ENCODE data around the gene TEX44. TPM values are rescaled to one million over a fixed set of nuclear protein-coding genes. Genes with fewer than 3 reads are reported as not detected.

The TEX44 gene
- total and polyA plus RNA-seq, 2 experiments from 2014 or later = not detected

- Histone ChIP-seq H3K9me3 (ENCODE audit: low read depth) (no peaks in the 10 kb centered on the region), H3K4me1 (ENCODE audit: low read depth) (peaks cover 11% of the 10 kb centered on the region), H3K36me3 (no peaks in the 10 kb centered on the region), H3K27me3 (no peaks in the 10 kb centered on the region), H3K4me3 (no peak overlapping the region), H3K27ac (peak overlapping the region; percentile 77)
- TF ChIP-seq CTCF (IDR thresholded peaks at IDR 0.05; ENCODE audit: low read depth, low read length) = no peak
- DNase-seq (ENCODE audit: low read depth in 1 of 2, low spot score in 1 of 2) = peak in 1 of 2 donors; percentile 72
These were observed 34.9 kb downstream of the TEX44 start for GRCh38 chr2:231627384-231628120.

DNA sequence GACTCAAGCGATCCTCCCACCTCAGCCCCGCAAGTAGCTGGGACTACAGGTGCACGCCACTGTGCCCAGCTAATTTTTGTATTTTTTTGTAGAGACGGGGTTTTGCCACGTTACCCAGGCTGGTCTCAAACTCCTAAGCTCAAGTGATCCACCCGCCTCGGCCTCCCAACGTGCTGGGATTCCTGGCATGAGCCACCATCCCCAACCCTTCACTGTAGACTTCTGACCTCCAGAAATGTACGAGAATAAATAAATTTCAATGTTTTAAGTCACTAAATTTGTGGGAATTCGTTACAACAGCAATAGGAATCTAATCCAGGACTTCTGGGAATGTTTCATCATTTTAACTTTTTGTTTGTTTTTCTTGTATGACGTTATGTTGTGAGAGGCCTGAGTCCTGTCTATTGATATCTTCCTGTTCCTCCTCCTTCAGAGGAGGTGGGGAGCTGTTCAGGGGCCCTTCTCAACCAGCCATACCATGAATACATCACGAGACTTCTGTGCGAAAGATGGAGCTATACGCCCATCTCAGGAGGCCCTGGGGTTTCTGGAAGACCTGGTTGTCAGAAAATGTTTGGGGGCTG, 40.0 kb downstream of the TEX44 start:
- Histone ChIP-seq H3K4me3 (no peak overlapping the region), H3K4me1 (ENCODE audit: low read depth) (peaks cover 5% of the 10 kb centered on the region), H3K27me3 (no peaks in the 10 kb centered on the region), H3K9me3 (ENCODE audit: low read depth) (no peaks in the 10 kb centered on the region), H3K27ac (no peak overlapping the region), H3K36me3 (no peaks in the 10 kb centered on the region)
- TF ChIP-seq CTCF (IDR thresholded peaks at IDR 0.05; ENCODE audit: low read depth, low read length) = no peak
- DNase-seq (ENCODE audit: low read depth in 1 of 2, low spot score in 1 of 2) = peak in 1 of 2 donors; percentile 54

DNA sequence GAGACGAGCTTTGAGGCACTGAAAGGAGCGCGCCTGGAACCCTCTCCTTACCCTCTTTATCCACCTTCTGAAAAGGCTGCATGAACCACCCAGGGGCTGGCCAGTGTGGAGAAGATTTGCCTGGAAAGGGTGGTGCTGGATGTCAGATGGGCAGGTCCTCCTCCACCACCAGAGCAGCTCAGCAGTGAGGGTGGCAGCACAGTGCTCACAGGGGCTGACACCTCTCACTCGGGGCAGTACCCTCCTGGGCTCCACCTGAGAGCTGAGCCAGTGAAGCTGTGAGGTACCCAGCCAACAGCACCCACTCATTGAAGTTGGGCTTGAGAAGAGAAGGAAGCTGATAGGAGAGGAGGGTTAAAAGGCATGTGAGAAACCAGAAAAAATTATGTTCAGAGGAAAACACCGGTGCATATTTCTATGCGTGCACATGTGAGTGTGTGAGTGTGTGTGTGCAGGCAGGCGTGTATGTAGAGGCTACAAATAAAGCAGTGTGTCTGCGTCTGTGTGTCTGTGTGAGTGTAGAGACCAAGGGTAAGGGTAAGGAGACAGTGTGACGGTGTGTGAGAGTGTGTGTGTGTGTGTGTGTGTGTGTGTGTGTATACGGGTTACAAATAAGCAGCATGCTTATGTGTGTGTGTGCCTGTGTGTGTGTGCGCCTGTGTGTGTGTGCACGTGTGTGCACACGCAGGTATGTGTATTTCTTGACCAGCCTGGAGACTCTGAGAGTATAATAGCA, 40.7 kb downstream of the TEX44 start:
- Histone ChIP-seq H3K4me3 (no peak overlapping the region), H3K36me3 (no peaks in the 10 kb centered on the region), H3K27me3 (no peaks in the 10 kb centered on the region), H3K27ac (no peak overlapping the region), H3K4me1 (ENCODE audit: low read depth) (no peaks in the 10 kb centered on the region), H3K9me3 (ENCODE audit: low read depth) (no peaks in the 10 kb centered on the region)
- DNase-seq (ENCODE audit: low read depth in 1 of 2, low spot score in 1 of 2) = no peak
- TF ChIP-seq CTCF (IDR thresholded peaks at IDR 0.05; ENCODE audit: low read depth, low read length) = no peak

- Histone ChIP-seq H3K4me3 (no peak overlapping the region), H3K4me1 (ENCODE audit: low read depth) (no peaks in the 10 kb centered on the region), H3K9me3 (ENCODE audit: low read depth) (no peaks in the 10 kb centered on the region), H3K27me3 (no peaks in the 10 kb centered on the region), H3K36me3 (no peaks in the 10 kb centered on the region), H3K27ac (peak overlapping the region; percentile 3)
- DNase-seq (ENCODE audit: low read depth in 1 of 2, low spot score in 1 of 2) = no peak
- no peak for TF ChIP-seq CTCF (IDR thresholded peaks at IDR 0.05; ENCODE audit: low read depth, low read length)
These were observed 41.7 kb downstream of the TEX44 start for GRCh38 chr2:231634412-231634811.

DNA sequence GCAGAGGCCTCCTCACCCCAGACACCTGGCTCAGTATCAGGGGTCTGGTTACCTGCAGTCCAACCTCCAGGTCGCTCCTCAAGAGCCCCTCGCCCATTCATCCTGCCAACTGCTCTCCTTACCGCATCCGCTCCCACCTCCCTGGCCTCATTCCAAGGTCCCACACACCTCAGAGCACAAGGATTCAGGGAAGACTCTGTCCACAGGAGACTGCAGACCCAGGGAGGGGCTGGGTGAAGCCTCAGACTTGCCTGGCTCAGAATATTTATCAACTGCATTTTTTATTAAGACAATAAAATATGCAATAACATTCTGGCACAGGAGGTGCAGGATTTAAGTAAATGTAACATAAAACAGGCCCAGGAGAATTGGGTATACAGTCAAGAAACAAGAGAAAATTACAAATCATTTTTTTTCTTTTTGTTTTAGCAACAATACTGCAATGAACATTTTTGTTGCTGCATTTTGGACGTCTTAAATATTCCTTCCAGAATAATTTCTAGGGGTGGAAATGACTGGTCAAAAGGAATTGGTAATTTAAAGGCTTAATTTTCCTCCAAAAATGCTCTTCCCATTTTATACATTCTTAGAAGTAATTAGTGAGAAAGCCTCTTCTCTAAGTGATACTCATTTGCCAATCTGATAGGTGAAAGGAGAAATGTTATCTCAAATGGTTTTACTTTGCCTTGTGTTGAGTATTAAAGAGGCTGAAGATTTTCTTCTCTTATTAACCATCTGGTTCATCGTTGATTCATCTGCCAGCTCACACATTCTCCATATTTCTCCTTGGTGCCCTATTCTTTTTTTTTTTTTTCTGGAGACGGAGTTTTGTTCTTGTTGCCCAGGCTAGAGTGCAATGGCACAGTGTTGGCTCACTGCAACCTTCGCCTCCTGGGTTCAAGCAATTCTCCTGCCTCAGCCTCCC, 42.5 kb downstream of the TEX44 start:
- Histone ChIP-seq H3K4me1 (ENCODE audit: low read depth) (peaks cover 1% of the 10 kb centered on the region), H3K27ac (peak overlapping the region; percentile 3), H3K36me3 (no peaks in the 10 kb centered on the region), H3K4me3 (no peak overlapping the region), H3K27me3 (no peaks in the 10 kb centered on the region), H3K9me3 (ENCODE audit: low read depth) (no peaks in the 10 kb centered on the region)
- TF ChIP-seq CTCF (IDR thresholded peaks at IDR 0.05; ENCODE audit: low read depth, low read length) = no peak
- no peak for DNase-seq (ENCODE audit: low read depth in 1 of 2, low spot score in 1 of 2)

Measured in cardiac muscle cell (in vitro differentiated cells and primary cell).